Gastrocnemius medialis (tissue), 4 donors: ENCODE data around the gene MAGEA12. TPM values are rescaled to one million over a fixed set of nuclear protein-coding genes. Genes with fewer than 3 reads are reported as not detected.
"Not testable (repeated sequence)": the region's sequence is repeated elsewhere in the genome, so short reads cannot be mapped to it uniquely, and the experiment has no call there.

ENCODE experiments used
- ATAC-seq, 2 donors: fragments of 150-250 bp; one replicate each; pipeline ENCODE4 v1.9.1; 2016
- DNase-seq, 2 donors: peaks; one replicate each; pipeline ENCODE4 v3.0.0-alpha.2; 2019
- H3K27ac ChIP-seq, 4 donors: fragments of 200-600 bp; sonication (generic); 1 replicate in 1 of 4; 2 replicates in 3 of 4; pipeline ENCODE4 v1.5.1; 2016 to 2018; ENCODE audit warnings: mild to moderate bottlenecking in 2 of 4, moderate library complexity in 1 of 4
- H3K27me3 ChIP-seq, 3 donors: fragments of 200-600 bp; sonication (generic) in 2 of 3; 1 replicate in 1 of 3; 2 replicates in 2 of 3; pipeline versions ENCODE4 v1.5.1 to v1.6.0; 2016 to 2019; ENCODE audit warnings: mild to moderate bottlenecking in 1 of 3, moderate library complexity in 1 of 3
- H3K36me3 ChIP-seq, 2 donors: fragments of 200-600 bp; sonication (generic) in 1 of 2; one replicate each; pipeline ENCODE4 v1.5.1; 2017 to 2018
- H3K4me1 ChIP-seq, 2 donors: fragments of 200-600 bp; sonication (generic) in 1 of 2; one replicate each; pipeline ENCODE4 v1.5.1; 2016 to 2017; ENCODE audit warnings: mild to moderate bottlenecking in 2 of 2
- H3K4me3 ChIP-seq, 4 donors: fragments of 200-600 bp; sonication (generic) in 3 of 4; 1 replicate in 1 of 4; 2 replicates in 3 of 4; pipeline ENCODE4 v1.5.1; 2016 to 2019; ENCODE audit warnings: mild to moderate bottlenecking in 2 of 4
- H3K9me3 ChIP-seq, 3 donors: fragments of 200-600 bp; sonication (generic) in 2 of 3; 1 replicate in 1 of 3; 2 replicates in 2 of 3; pipeline ENCODE4 v1.5.1; 2016 to 2019
- POLR2A ChIP-seq, 2 donors: fragments of 450-650 bp; IDR thresholded peaks; one replicate each; pipeline ENCODE4 v1.6.1; 2017; ENCODE audit warnings: antibody characterized with exemption in 2 of 2, mild to moderate bottlenecking in 2 of 2, moderate library complexity in 2 of 2
- in situ Hi-C, 4 donors: fragments of 200-750 bp; cut with MboI; loops; one replicate each; pipeline versions ENCODE4 v1.15.0 to v1.8.0; 2017; ENCODE audit warnings: low sequenced_read_pairs in 4 of 4
- intact Hi-C: fragments of 100-400 bp; cut with DNase I; formaldehyde crosslinking; loops from one replicate; pipeline ENCODE4 v1.15.1; 2023; ENCODE audit warnings: low total_unique reads
- total RNA-seq, 4 donors: library from RNA; depleted of rRNA; stranded (reverse); fragments of >200 nt; gene quantifications; one replicate each; pipeline versions ENCODE4 v1.1.0 to v1.2.3, GENCODE V29; 2016
- TF ChIP-seq, protein P1 (sequence below), 5 experiments: fragments of 450-650 bp in 3 of 5; fragments of 200-600 bp in 2 of 5; sonication (generic) in 2 of 5; IDR thresholded peaks in 4 of 5; conservative IDR thresholded peaks in 1 of 5; 1 replicate in 4 of 5; 2 replicates in 1 of 5; pipeline ENCODE4 v1.5.1; 2016 to 2019; ENCODE audit warnings: antibody characterized with exemption in 5 of 5, mild to moderate bottlenecking in 3 of 5, moderate library complexity in 3 of 5

The MAGEA12 gene, protein sequence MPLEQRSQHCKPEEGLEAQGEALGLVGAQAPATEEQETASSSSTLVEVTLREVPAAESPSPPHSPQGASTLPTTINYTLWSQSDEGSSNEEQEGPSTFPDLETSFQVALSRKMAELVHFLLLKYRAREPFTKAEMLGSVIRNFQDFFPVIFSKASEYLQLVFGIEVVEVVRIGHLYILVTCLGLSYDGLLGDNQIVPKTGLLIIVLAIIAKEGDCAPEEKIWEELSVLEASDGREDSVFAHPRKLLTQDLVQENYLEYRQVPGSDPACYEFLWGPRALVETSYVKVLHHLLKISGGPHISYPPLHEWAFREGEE
- not detected for total RNA-seq

DNA sequence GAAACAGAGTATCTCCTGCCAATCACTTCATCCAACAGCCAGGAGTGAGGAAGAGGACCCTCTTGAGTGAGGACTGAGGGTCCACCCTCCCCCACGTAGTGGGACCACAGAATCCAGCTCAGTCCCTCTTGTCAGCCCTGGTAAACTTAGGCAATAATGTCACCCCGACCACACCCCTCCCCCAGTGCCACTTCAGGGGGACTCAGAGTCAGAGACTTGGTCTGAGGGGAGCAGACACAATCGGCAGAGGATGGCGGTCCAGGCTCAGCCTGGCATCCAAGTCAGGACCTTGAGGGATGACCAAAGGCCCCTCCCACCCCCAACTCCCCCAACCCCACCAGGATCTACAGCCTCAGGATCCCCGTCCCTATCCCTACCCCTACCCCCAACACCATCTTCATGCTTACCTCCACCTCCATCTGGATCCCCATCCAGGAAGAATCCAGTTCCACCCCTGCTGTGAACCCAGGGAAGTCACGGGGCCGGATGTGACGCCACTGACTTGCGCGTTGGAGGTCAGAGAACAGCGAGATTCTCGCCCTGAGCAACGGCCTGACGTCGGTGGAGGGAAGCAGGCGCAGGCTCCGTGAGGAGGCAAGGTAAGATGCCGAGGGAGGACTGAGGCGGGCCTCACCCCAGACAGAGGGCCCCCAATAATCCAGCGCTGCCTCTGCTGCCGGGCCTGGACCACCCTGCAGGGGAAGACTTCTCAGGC, at the start of gene MAGEA12, which contains the start of gene CSAG1:
Gene MAGEA12, plus strand, starts transcription at position 497 of the 715 bp plus-strand sequence. CDS start 2,405 bp downstream, outside the sequence.
Gene CSAG1, minus strand, starts transcription at position 461 of the 715 bp plus-strand sequence. CDS start 1,261 bp downstream, outside the sequence.
- in situ Hi-C loops: no loop called here
- Histone ChIP-seq H3K36me3 (no peaks in the 10 kb centered on the region), H3K4me1 (no peaks in the 10 kb centered on the region), H3K9me3 (no peaks in the 10 kb centered on the region), H3K27ac (no peak within 1 kb of the TSS), H3K27me3 (no peaks in the 10 kb centered on the region), H3K4me3 (no peak within 1 kb of the TSS)
- intact Hi-C loops: no loop called here
- no peak for DNase-seq
- no peak for ATAC-seq
- TF ChIP-seq, protein P1, sequence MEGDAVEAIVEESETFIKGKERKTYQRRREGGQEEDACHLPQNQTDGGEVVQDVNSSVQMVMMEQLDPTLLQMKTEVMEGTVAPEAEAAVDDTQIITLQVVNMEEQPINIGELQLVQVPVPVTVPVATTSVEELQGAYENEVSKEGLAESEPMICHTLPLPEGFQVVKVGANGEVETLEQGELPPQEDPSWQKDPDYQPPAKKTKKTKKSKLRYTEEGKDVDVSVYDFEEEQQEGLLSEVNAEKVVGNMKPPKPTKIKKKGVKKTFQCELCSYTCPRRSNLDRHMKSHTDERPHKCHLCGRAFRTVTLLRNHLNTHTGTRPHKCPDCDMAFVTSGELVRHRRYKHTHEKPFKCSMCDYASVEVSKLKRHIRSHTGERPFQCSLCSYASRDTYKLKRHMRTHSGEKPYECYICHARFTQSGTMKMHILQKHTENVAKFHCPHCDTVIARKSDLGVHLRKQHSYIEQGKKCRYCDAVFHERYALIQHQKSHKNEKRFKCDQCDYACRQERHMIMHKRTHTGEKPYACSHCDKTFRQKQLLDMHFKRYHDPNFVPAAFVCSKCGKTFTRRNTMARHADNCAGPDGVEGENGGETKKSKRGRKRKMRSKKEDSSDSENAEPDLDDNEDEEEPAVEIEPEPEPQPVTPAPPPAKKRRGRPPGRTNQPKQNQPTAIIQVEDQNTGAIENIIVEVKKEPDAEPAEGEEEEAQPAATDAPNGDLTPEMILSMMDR (IDR thresholded peaks at IDR 0.05 in 4 of 5, conservative IDR thresholded peaks at IDR 0.05 in 1 of 5): no peak
- no peak for TF ChIP-seq POLR2A (IDR thresholded peaks at IDR 0.05)

DNA sequence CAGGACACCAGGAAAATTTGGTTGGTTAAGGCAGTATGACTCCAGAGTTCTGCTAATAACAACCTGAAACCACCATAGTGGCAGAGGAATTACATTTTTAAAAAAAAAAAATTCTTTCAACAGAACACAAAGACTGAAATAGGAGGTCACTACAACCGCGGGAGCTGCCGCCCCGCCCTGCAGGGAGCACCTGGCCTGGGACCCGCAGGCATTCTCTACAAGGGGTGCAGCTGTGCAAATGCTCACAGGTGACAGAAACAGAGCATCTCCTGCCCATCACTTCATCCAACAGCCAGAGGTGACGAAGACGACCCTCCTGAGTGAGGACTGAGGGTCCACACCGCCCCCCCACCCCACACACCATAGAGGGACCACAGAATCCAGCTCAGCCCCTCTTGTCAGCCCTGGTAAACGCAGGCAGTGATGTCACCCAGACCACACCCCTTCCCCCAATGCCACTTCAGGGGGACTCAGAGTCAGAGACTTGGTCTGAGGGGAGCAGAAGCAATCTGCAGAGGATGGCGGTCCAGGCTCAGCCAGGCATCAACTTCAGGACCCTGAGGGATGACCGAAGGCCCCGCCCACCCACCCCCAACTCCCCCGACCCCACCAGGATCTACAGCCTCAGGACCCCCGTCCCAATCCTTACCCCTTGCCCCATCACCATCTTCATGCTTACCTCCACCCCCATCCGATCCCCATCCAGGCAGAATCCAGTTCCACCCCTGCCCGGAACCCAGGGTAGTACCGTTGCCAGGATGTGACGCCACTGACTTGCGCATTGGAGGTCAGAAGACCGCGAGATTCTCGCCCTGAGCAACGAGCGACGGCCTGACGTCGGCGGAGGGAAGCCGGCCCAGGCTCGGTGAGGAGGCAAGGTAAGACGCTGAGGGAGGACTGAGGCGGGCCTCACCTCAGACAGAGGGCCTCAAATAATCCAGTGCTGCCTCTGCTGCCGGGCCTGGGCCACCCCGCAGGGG, 35.3 kb upstream of the MAGEA12 start, which contains the start of gene MAGEA3:
Gene MAGEA3, plus strand, starts transcription at position 843 of the 980 bp plus-strand sequence. CDS start 2,039 bp downstream, outside the sequence.
- DNase-seq, H3K4me3 ChIP-seq, H3K36me3 ChIP-seq, H3K4me1 ChIP-seq, intact Hi-C loops, H3K27me3 ChIP-seq, in situ Hi-C loops, ATAC-seq, H3K27ac ChIP-seq, H3K9me3 ChIP-seq: not testable (repeated sequence)

DNA sequence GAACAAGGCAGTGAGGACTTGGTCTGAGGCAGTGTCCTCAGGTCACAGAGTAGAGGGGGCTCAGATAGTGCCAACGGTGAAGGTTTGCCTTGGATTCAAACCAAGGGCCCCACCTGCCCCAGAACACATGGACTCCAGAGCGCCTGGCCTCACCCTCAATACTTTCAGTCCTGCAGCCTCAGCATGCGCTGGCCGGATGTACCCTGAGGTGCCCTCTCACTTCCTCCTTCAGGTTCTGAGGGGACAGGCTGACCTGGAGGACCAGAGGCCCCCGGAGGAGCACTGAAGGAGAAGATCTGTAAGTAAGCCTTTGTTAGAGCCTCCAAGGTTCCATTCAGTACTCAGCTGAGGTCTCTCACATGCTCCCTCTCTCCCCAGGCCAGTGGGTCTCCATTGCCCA, 33.2 kb upstream of the MAGEA12 start:
- H3K36me3 ChIP-seq, intact Hi-C loops, H3K4me1 ChIP-seq, H3K9me3 ChIP-seq, H3K27ac ChIP-seq, H3K4me3 ChIP-seq, ATAC-seq, in situ Hi-C loops, H3K27me3 ChIP-seq, DNase-seq: not testable (repeated sequence)

DNA sequence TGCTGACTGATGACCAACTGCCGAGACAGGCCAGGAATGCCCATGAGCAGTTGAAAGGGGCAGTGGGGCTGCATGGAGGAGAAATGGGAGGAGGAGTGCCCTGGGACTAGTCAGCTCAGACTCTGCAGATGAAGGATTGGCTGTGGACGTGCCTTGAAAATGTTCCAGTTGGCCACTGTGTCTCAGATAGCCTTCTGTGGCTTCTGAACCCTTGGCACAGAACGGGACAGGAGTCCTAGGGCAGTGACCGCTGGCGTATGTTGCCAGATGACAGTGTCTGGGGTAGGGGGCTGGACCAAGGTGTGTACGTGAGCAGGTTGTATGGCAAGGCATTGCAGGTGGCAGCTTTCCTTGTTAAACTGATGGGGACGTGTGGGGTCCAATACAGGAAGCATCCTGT, 27.1 kb upstream of the MAGEA12 start:
- H3K4me1 ChIP-seq, in situ Hi-C loops, intact Hi-C loops, ATAC-seq, H3K27ac ChIP-seq, H3K27me3 ChIP-seq, H3K9me3 ChIP-seq, H3K36me3 ChIP-seq, H3K4me3 ChIP-seq, DNase-seq: not testable (repeated sequence)

DNA sequence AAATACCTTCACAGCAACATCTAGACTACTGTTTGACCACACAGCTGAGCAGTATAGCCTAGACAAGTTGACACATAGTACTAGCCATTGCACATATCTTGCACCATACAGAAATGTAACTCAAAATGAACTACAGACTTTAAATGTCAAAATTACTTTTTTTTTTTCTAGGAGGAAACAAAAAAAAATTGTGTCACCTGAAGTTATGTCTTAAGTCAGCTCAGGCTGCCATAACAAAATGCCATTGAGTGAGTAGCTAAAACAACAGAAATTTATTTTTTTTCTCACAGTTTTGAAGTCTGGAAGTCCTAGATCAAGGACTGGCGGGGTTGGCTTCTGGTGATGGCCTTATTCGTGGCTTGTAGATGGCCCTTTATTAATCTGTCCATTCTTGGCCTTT, 24.4 kb upstream of the MAGEA12 start, which contains the start of gene CSAG2:
Gene CSAG2, minus strand, starts transcription at position 101 of the 400 bp plus-strand sequence. CDS start 161 bp downstream, outside the sequence.
- H3K4me1 ChIP-seq, H3K27ac ChIP-seq, in situ Hi-C loops, H3K27me3 ChIP-seq, DNase-seq, H3K36me3 ChIP-seq, ATAC-seq, H3K9me3 ChIP-seq, H3K4me3 ChIP-seq, intact Hi-C loops: not testable (repeated sequence)

DNA sequence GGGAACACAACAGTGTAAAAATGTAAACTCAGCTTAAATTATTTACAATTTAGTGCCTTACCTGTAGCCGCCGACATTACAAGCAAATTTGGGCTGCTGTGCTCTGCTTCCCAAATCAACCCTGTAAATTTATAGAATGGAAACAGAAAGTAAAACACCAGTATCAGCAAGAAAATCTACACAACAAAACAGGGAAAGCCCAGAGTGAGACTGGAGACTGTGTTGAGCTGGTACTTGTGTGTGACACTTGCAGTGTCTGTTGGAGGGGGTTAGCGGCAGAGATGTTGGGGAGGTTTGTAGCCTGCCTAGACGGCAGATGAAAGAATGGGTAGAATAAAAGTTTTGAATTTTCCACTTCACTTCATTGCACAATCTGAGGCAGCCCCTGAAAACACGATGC, 20.4 kb upstream of the MAGEA12 start:
- intact Hi-C loops, H3K27me3 ChIP-seq, in situ Hi-C loops, H3K4me1 ChIP-seq, H3K9me3 ChIP-seq, H3K36me3 ChIP-seq, H3K27ac ChIP-seq, ATAC-seq, DNase-seq, H3K4me3 ChIP-seq: not testable (repeated sequence)

DNA sequence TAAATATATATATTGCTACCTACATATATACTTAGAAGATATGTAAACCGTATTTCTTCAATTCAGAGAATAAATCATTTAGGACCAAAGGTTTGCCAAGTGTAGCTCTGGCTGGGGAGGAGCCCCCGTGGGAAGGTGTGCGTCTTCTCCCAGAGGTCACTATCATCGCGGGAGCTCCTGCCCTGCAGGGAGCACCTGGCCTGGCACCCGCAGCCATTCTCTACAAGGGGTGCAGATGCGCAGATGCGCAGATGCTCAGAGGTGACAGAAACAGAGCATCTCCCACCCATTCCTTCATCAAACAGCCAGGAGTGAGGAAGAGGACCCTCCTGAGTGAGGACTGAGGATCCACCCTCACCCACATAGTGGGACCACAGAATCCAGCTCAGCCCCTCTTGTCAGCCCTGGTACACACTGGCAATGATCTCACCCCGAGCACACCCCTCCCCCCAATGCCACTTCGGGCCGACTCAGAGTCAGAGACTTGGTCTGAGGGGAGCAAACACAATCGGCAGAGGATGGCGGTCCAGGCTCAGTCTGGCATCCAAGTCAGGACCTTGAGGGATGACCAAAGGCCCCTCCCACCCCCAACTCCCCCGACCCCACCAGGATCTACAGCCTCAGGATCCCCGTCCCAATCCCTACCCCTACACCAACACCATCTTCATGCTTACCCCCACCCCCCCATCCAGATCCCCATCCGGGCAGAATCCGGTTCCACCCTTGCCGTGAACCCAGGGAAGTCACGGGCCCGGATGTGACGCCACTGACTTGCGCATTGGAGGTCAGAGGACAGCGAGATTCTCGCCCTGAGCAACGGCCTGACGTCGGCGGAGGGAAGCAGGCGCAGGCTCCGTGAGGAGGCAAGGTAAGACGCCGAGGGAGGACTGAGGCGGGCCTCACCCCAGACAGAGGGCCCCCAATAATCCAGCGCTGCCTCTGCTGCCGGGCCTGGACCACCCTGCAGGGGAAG, 19.5 kb upstream of the MAGEA12 start, which contains the start of gene MAGEA2B:
Gene MAGEA2B, plus strand, starts transcription at position 814 of the 973 bp plus-strand sequence. CDS start 2,479 bp downstream, outside the sequence.
- intact Hi-C loops, H3K27me3 ChIP-seq, H3K4me3 ChIP-seq, H3K27ac ChIP-seq, ATAC-seq, H3K4me1 ChIP-seq, DNase-seq, H3K36me3 ChIP-seq, in situ Hi-C loops, H3K9me3 ChIP-seq: not testable (repeated sequence)
